GM12864 (cell line): ENCODE measurements around the gene CEACAM19.

Source experiments
- DNase-seq: peaks from one replicate; pipeline ENCODE4 v3.0.0-alpha.2; 2011; ENCODE audit warnings: low read depth
- H3K4me3 ChIP-seq: 2 replicates; pipeline ENCODE4 v1.5.1; 2011; ENCODE audit warnings: mild to moderate bottlenecking, low read depth, low read length, control low read depth
- CTCF ChIP-seq: IDR thresholded peaks from 2 replicates; pipeline ENCODE4 v1.5.1; 2011; ENCODE audit warnings: low read depth, mild to moderate bottlenecking, moderate library complexity, low read length, control low read depth, inconsistent platforms; ENCODE audit errors: missing control alignments

CEACAM19 gene

GRCh38 chr19:44731622-44732021 lies 60.3 kb downstream of the CEACAM19 start:
- no peak for TF ChIP-seq CTCF
- no peak overlapping the region for H3K4me3 ChIP-seq
- no peak for DNase-seq

- H3K4me3 ChIP-seq = no peak overlapping the region
- TF ChIP-seq CTCF = no peak
- no peak for DNase-seq
Measured at GRCh38 chr19:44732235-44733014, 61.1 kb downstream of the CEACAM19 start.
